GM12872 (cell line): ENCODE results near the gene RHPN2.

Experiments used
- TF ChIP-seq, protein P1 (sequence below): IDR thresholded peaks from 3 replicates; pipeline ENCODE4 v1.5.1; 2011; ENCODE audit warnings: low read depth, mild to moderate bottlenecking, low read length, moderate library complexity; ENCODE audit not compliant: insufficient read depth

RHPN2 gene

GRCh38 chr19:33085570-33086128, 21.0 kb upstream of the RHPN2 start:
- TF ChIP-seq, protein P1, sequence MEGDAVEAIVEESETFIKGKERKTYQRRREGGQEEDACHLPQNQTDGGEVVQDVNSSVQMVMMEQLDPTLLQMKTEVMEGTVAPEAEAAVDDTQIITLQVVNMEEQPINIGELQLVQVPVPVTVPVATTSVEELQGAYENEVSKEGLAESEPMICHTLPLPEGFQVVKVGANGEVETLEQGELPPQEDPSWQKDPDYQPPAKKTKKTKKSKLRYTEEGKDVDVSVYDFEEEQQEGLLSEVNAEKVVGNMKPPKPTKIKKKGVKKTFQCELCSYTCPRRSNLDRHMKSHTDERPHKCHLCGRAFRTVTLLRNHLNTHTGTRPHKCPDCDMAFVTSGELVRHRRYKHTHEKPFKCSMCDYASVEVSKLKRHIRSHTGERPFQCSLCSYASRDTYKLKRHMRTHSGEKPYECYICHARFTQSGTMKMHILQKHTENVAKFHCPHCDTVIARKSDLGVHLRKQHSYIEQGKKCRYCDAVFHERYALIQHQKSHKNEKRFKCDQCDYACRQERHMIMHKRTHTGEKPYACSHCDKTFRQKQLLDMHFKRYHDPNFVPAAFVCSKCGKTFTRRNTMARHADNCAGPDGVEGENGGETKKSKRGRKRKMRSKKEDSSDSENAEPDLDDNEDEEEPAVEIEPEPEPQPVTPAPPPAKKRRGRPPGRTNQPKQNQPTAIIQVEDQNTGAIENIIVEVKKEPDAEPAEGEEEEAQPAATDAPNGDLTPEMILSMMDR, result no peak

DNA sequence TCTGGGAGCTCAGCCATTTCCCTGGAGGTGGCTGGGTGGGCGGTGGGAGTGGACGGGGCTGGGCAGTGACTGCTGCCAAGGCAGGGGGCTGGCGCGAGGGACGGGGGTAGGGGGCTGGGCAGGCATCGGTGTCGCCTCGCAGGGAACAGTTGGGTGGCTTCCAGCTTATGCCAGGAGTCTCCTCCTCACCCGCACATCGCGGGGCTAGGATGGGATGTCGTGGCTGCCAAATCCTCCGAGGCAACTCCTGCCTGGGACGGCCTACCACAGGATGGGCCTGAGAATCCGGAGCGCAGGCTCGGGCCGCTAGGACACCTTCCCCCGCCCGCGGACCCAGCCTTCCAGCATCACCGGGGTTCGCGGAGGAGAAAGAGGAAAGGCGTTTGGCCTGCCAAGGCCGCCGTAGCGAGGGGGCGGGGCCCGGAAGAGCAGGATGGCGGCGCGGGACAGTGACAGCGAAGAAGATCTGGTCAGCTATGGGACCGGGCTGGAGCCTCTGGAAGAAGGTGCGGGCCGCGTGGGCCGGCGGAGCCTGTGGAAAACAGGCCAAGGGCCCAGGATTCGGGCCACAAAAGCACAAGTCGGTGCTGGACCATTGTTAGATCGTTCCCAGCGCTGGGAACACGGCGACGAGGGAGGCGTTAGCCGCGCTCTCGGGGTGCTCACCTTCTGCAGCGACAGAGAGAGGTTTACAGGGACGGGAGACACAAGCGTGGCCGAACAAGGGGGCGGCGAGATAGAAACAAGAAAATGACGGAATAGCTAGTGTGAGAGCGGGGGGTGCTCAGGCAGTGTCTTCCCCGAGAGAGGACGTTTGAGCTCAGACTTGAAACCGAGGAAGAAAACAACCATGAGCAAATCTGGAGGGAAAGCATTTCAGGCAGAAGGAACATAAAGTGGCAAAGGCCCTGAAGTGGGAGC, 16.3 kb upstream of the RHPN2 start, which contains the start of gene GPATCH1:
Gene GPATCH1, plus strand, starts transcription at position 421 of the 921 bp plus-strand sequence. Its CDS starts 13 bp downstream, at position 434.
- TF ChIP-seq, protein P1, result no peak

DNA sequence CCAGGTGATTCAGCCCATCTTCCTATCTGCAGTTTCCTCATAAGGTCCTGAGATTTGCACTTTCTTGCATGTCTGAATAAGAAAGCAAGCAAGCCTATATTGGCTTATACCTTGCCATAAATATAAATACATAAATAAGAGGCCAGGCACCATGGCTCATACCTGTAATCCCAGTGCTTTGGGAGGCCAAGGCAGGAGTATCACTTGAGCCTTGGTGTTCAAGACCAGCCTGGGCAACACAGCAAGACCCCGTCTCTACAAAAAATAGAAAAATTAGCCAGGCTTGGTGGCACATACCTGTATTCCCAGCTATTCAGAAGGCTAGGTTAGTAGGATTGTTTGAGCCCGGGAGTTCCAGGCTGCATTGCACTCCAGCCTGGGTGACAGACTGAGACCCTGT, 10.8 kb upstream of the RHPN2 start:
- TF ChIP-seq, protein P1, result no peak

DNA sequence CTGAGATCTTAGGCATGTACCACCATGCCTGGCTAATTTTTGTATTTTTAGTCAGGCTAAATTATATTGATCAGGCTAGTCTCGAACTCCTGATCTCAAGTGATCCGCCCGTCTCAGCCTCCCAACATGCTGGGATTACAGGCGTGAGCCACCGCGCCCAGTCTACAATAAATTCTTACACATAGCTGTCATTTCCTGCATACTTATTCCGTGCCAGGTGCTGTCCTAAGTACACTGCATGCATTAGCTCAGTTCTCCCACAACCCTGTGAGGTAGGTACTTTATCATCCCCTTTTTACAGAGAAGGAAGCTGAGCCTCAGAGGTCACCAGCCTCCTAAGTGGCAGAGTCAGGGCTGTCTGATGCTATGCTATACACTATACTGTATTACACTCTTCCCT, 7.2 kb upstream of the RHPN2 start:
- TF ChIP-seq, protein P1, result no peak

GRCh38 chr19:33067121-33067520, 2.4 kb upstream of the RHPN2 start:
- TF ChIP-seq, protein P1, result no peak

DNA sequence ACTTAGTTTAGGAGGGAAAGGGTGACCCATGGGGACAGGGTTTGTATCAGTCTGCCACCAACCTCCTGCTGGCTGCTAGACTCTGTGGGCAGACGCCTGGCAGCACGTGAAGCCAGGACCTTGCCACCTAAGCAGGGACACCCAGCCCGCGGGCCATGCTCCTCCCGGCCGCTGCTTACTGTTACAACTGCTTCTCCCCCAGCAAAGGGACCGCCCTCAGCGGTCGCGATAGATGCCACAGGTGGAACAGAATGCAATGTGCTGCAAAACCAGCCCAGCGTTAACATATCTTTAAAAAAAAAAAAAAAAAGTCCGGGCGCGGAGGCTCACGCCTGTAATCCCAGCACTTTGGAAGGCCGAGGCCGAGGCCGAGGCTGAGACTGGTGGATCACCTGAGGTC, 1.9 kb upstream of the RHPN2 start:
- TF ChIP-seq, protein P1, result no peak

GRCh38 chr19:33064458-33064791, 263 bp downstream of the RHPN2 start:
- TF ChIP-seq, protein P1, result no peak
